HepG2 (cell line): ENCODE measurements around the gene PDS5B. TPM values are rescaled to one million over a fixed set of nuclear protein-coding genes. Genes with fewer than 3 reads are reported as not detected.

Experiments
- AGO2 ChIP-seq: fragments of 200-400 bp; formaldehyde crosslinking; optimal IDR thresholded peaks from 2 replicates; pipeline ENCODE3; 2017; ENCODE audit warnings: mild to moderate bottlenecking, low read depth, low read length, moderate library complexity
- CBFB ChIP-seq: sonication (generic); formaldehyde crosslinking; IDR thresholded peaks from 2 replicates; pipeline ENCODE4 v1.4.0; 2020; ENCODE audit warnings: missing genetic modification reagents
- DRAP1 ChIP-seq: IDR thresholded peaks from 2 replicates; pipeline ENCODE4 v1.6.1; 2016; ENCODE audit warnings: missing genetic modification reagents, missing compliant biosample characterization
- ELF1 ChIP-seq: sonication (generic); formaldehyde crosslinking; IDR thresholded peaks from 2 replicates; pipeline ENCODE4 v1.4.0; 2020; ENCODE audit warnings: missing genetic modification reagents
- FOSL1 ChIP-seq: sonication (generic); formaldehyde crosslinking; IDR thresholded peaks from 2 replicates; pipeline ENCODE4 v1.9.0; 2021; ENCODE audit warnings: missing genetic modification reagents, borderline replicate concordance
- FOXA1 ChIP-seq, 2 experiments: fragments of 450-650 bp in 1 of 2; sonication (generic) in 1 of 2; formaldehyde crosslinking in 1 of 2; IDR thresholded peaks; 2 replicates each; pipeline versions ENCODE4 v1.4.0 to v1.6.1; 2016 to 2020; ENCODE audit warnings: missing genetic modification reagents in 1 of 2
- GABPA ChIP-seq, 2 experiments: IDR thresholded peaks; 2 replicates each; pipeline ENCODE4 v1.6.1; 2011 to 2016; ENCODE audit warnings: low read depth in 2 of 2, low read length in 1 of 2, missing biosample characterization in 1 of 2, missing genetic modification characterization in 1 of 2
- GMEB1 ChIP-seq: sonication (generic); formaldehyde crosslinking; IDR thresholded peaks from 2 replicates; pipeline ENCODE4 v1.5.1; 2020; ENCODE audit warnings: missing genetic modification reagents, mild to moderate bottlenecking, borderline replicate concordance
- MED13 ChIP-seq: sonication (generic); formaldehyde crosslinking; IDR thresholded peaks from 2 replicates; pipeline ENCODE4 v1.5.0; 2020; ENCODE audit warnings: missing genetic modification reagents
- NBN ChIP-seq: fragments of 450-650 bp; conservative IDR thresholded peaks from 2 replicates; pipeline ENCODE4 v1.6.1; 2017
- PAF1 ChIP-seq: IDR thresholded peaks from 2 replicates; pipeline ENCODE4 v1.6.1; 2016; ENCODE audit warnings: missing genetic modification reagents, missing compliant biosample characterization
- POLR2AphosphoS2 ChIP-seq: IDR thresholded peaks from 2 replicates; pipeline ENCODE4 v1.6.1; 2011; ENCODE audit warnings: low read depth, low read length, improper control_type of control experiment
- RELA ChIP-seq: sonication (generic); formaldehyde crosslinking; IDR thresholded peaks from 2 replicates; pipeline ENCODE4 v1.4.0; 2020; ENCODE audit warnings: missing genetic modification reagents
- TBX3 ChIP-seq: fragments of 450-650 bp; IDR thresholded peaks from 2 replicates; pipeline ENCODE4 v1.6.1; 2017; ENCODE audit warnings: antibody characterized with exemption, mild to moderate bottlenecking, inconsistent platforms, borderline replicate concordance
- ZBTB38 ChIP-seq: sonication (generic); formaldehyde crosslinking; IDR thresholded peaks from 2 replicates; pipeline ENCODE4 v1.5.1; 2020; ENCODE audit warnings: mild to moderate bottlenecking, missing genetic modification reagents
- ZNF160 ChIP-seq: sonication (generic); formaldehyde crosslinking; IDR thresholded peaks from 2 replicates; pipeline ENCODE4 v1.8.0; 2022; ENCODE audit warnings: mild to moderate bottlenecking, inconsistent platforms, missing genetic modification reagents
- ZNF331 ChIP-seq: sonication (generic); formaldehyde crosslinking; IDR thresholded peaks from 2 replicates; pipeline ENCODE4 v1.4.0; 2020; ENCODE audit warnings: missing genetic modification reagents
- ZNF607 ChIP-seq: sonication (generic); formaldehyde crosslinking; IDR thresholded peaks from 2 replicates; pipeline ENCODE4 v1.5.1; 2020; ENCODE audit warnings: missing genetic modification reagents, mild to moderate bottlenecking, borderline replicate concordance
- ZNF619 ChIP-seq: sonication (generic); formaldehyde crosslinking; IDR thresholded peaks from 2 replicates; pipeline ENCODE4 v1.4.0; 2020; ENCODE audit warnings: mild to moderate bottlenecking, missing genetic modification reagents
- polyA plus RNA-seq, 8 experiments: library from polyadenylated mRNA; depleted of rRNA in 3 of 8; stranded (reverse) in 7 of 8; unstranded in 1 of 8; fragments of >200 nt; fragmentation: Illumina TruSeq in 4 of 8; extraction: Trizol in 4 of 8; gene quantifications; 2 replicates each; pipeline versions ENCODE4 v1.2.1 to v1.2.3, GENCODE V29; 2011 to 2016; ENCODE audit warnings: low read depth in 4 of 8, missing spikeins in 1 of 8, mixed read lengths in 1 of 8; ENCODE audit not compliant: insufficient read depth in 1 of 8
- total RNA-seq, 5 experiments: library from RNA; depleted of rRNA; stranded (reverse); fragments of >200 nt; fragmentation: Illumina TruSeq; extraction: Trizol; gene quantifications; 2 replicates each; pipeline ENCODE4 v1.2.3, GENCODE V29; 2016; ENCODE audit warnings: low read depth in 1 of 5
- TF ChIP-seq, protein P1 (sequence below): sonication (generic); formaldehyde crosslinking; conservative IDR thresholded peaks from 2 replicates; pipeline ENCODE4 v1.8.0; 2022; ENCODE audit warnings: low read depth, missing genetic modification reagents
- TF ChIP-seq, protein P2 (sequence below): sonication (generic); formaldehyde crosslinking; IDR thresholded peaks from 2 replicates; pipeline ENCODE4 v1.5.1; 2020; ENCODE audit warnings: missing genetic modification reagents, mild to moderate bottlenecking, borderline replicate concordance
- TF ChIP-seq, protein P3 (sequence below): sonication (generic); formaldehyde crosslinking; IDR thresholded peaks from 2 replicates; pipeline ENCODE4 v1.5.0; 2020; ENCODE audit warnings: missing genetic modification reagents
- TF ChIP-seq, protein P4 (sequence below): sonication (generic); formaldehyde crosslinking; IDR thresholded peaks from 2 replicates; pipeline ENCODE4 v1.9.0; 2022; ENCODE audit warnings: missing genetic modification reagents, mild to moderate bottlenecking, borderline replicate concordance

PDS5B gene
- total and polyA plus RNA-seq, 2 of the 13 experiments (the other 11 are each of a cell fraction or from before 2014, with no cell fraction given), result 5.8 to 24.6 TPM

DNA sequence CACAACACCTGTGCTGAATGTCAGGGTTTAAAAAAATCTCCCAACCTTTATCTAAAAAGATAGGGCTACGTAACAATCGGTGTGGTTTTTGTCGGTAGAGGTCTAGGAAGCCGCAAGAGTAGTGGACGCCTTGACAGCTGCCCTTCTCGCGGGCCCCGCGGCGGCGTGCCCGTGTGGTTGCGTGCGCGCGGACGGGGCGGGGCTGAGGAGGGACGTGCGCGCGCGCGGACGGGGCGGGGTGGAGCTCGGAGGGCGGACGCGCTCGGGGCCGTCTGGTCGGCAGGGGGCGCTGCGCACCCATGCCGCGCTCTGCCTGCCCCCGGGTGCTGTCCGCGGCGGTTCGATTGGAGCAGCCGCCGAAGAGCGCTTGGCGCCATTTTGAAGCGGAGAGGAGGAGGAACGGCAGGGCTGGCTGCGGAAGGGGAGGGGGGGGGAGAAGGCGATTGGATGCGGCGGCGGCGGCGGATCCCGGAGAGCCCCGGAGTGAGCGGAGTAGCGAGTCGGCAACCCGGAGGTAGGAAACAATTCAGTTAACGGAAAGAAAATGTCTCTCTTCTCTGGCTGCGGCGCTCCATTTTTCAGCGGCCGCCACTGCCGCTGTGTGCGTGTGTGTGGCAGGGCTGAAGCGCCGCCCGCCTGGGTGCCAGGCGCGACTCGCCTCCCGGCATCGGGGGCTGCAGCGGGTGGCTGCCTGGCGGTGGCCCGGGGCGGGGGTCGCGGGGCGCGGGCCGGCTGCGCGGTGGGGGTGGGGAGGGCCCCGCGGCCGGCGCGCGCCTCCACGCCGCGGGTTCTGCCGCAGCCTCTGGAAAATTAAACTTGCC is at the start of gene PDS5B (continued):
- TF ChIP-seq ZNF619 (CRISPR knock-in tag) (no peak), ELF1 (CRISPR knock-in tag) (0 out of 2 replicates have a peak, but pooled peaks have one; percentile 38), FOXA1 (IDR thresholded peaks at IDR 0.05) (no peak), FOXA1 (CRISPR knock-in tag; IDR thresholded peaks at IDR 0.05) (no peak), AGO2 (no peak), TBX3 (no peak), ZNF160 (CRISPR knock-in tag) (no peak), PAF1 (CRISPR knock-in tag) (no peak), MED13 (CRISPR knock-in tag) (no peak), GMEB1 (CRISPR knock-in tag) (peak; percentile 88), ZBTB38 (CRISPR knock-in tag) (peak; percentile 65; the same call in 1 of the 2 replicates), POLR2AphosphoS2 (no peak), CBFB (no peak), ZNF331 (CRISPR knock-in tag) (peak; percentile 71; the same call in 1 of the 2 replicates), GABPA (IDR thresholded peaks at IDR 0.05; ENCODE audit: low read depth, low read length) (no peak), GABPA (CRISPR knock-in tag; IDR thresholded peaks at IDR 0.05; ENCODE audit: low read depth) (no peak), DRAP1 (no peak), ZNF607 (CRISPR knock-in tag) (no peak), NBN (no peak), RELA (CRISPR knock-in tag) (no peak), FOSL1 (CRISPR knock-in tag) (no peak)
- TF ChIP-seq, protein P1, sequence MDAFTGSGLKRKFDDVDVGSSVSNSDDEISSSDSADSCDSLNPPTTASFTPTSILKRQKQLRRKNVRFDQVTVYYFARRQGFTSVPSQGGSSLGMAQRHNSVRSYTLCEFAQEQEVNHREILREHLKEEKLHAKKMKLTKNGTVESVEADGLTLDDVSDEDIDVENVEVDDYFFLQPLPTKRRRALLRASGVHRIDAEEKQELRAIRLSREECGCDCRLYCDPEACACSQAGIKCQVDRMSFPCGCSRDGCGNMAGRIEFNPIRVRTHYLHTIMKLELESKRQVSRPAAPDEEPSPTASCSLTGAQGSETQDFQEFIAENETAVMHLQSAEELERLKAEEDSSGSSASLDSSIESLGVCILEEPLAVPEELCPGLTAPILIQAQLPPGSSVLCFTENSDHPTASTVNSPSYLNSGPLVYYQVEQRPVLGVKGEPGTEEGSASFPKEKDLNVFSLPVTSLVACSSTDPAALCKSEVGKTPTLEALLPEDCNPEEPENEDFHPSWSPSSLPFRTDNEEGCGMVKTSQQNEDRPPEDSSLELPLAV (CRISPR knock-in tag), result no peak
- TF ChIP-seq, protein P2, sequence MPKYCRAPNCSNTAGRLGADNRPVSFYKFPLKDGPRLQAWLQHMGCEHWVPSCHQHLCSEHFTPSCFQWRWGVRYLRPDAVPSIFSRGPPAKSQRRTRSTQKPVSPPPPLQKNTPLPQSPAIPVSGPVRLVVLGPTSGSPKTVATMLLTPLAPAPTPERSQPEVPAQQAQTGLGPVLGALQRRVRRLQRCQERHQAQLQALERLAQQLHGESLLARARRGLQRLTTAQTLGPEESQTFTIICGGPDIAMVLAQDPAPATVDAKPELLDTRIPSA (CRISPR knock-in tag), result no peak
- TF ChIP-seq, protein P3, sequence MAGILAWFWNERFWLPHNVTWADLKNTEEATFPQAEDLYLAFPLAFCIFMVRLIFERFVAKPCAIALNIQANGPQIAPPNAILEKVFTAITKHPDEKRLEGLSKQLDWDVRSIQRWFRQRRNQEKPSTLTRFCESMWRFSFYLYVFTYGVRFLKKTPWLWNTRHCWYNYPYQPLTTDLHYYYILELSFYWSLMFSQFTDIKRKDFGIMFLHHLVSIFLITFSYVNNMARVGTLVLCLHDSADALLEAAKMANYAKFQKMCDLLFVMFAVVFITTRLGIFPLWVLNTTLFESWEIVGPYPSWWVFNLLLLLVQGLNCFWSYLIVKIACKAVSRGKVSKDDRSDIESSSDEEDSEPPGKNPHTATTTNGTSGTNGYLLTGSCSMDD, result no peak
- TF ChIP-seq, protein P4, sequence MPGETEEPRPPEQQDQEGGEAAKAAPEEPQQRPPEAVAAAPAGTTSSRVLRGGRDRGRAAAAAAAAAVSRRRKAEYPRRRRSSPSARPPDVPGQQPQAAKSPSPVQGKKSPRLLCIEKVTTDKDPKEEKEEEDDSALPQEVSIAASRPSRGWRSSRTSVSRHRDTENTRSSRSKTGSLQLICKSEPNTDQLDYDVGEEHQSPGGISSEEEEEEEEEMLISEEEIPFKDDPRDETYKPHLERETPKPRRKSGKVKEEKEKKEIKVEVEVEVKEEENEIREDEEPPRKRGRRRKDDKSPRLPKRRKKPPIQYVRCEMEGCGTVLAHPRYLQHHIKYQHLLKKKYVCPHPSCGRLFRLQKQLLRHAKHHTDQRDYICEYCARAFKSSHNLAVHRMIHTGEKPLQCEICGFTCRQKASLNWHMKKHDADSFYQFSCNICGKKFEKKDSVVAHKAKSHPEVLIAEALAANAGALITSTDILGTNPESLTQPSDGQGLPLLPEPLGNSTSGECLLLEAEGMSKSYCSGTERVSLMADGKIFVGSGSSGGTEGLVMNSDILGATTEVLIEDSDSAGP (CRISPR knock-in tag), result peak; percentile 69; the same call in 1 of the 2 replicates
